Medulla oblongata (tissue), 1 donor: ENCODE results near the gene TIMM9.
"Not testable (repeated sequence)": the region's sequence is repeated elsewhere in the genome, so short reads cannot be mapped to it uniquely, and the experiment has no call there.

ENCODE experiments used
- DNase-seq: peaks from one replicate; pipeline ENCODE4 v3.0.0-alpha.2; 2015; ENCODE audit errors: extremely low spot score

Gene TIMM9

GRCh38 chr14:58398495-58398894 lies 28.8 kb downstream of the TIMM9 start:
- DNase-seq: no peak

GRCh38 chr14:58397156-58397555 lies 30.2 kb downstream of the TIMM9 start:
- no peak for DNase-seq

GRCh38 chr14:58395812-58396788 lies 31.2 kb downstream of the TIMM9 start, which contains the start of gene TOMM20L:
TSS of gene TOMM20L (plus strand) at chr14:58395930. CDS start at chr14:58395958, 28 bp downstream.
- DNase-seq: peak; percentile 60

GRCh38 chr14:58395562-58395811 lies 31.8 kb downstream of the TIMM9 start:
- DNase-seq: no peak

GRCh38 chr14:58390830-58391229 lies 36.5 kb downstream of the TIMM9 start:
- DNase-seq: no peak

- DNase-seq: no peak
Observed at GRCh38 chr14:58376791-58377190, 50.5 kb downstream of the TIMM9 start.

GRCh38 chr14:58368956-58369355 lies 58.4 kb downstream of the TIMM9 start:
- DNase-seq: no peak

GRCh38 chr14:58367296-58367695 lies 60.0 kb downstream of the TIMM9 start:
- no peak for DNase-seq

GRCh38 chr14:58364316-58364715 lies 63.0 kb downstream of the TIMM9 start:
- no peak for DNase-seq

- DNase-seq: peak; percentile 30
Observed at GRCh38 chr14:58362798-58363412, 64.4 kb downstream of the TIMM9 start.

- DNase-seq: not testable (repeated sequence)
Observed at GRCh38 chr14:58362272-58362671, 65.1 kb downstream of the TIMM9 start.
